Lower lobe of right lung (tissue), 2 donors: Measurements from ENCODE around the gene GLT6D1. TPM values are rescaled to one million over a fixed set of nuclear protein-coding genes. Genes with fewer than 3 reads are reported as not detected.
"Not testable (repeated sequence)": the region's sequence is repeated elsewhere in the genome, so short reads cannot be mapped to it uniquely, and the experiment has no call there.

Source experiments
- ATAC-seq, 2 donors: fragments of 200-7000 bp; cut with Tn5 transposase; one replicate each; pipeline ENCODE4 v1.9.1; 2020 to 2022; ENCODE audit warnings: mild to moderate bottlenecking in 2 of 2, moderate library complexity in 2 of 2
- DNase-seq: peaks from one replicate; pipeline ENCODE4 v3.0.0-alpha.2; 2020
- H3K27ac ChIP-seq: fragments of 200-600 bp; one replicate; pipeline ENCODE4 v1.8.0; 2022
- H3K27me3 ChIP-seq: fragments of 200-600 bp; one replicate; pipeline ENCODE4 v1.8.0; 2022; ENCODE audit warnings: low read depth
- H3K36me3 ChIP-seq: fragments of 200-600 bp; one replicate; pipeline ENCODE4 v1.8.0; 2022; ENCODE audit warnings: mild to moderate bottlenecking
- H3K4me1 ChIP-seq: fragments of 200-600 bp; one replicate; pipeline ENCODE4 v1.8.0; 2022
- H3K4me3 ChIP-seq: fragments of 200-600 bp; one replicate; pipeline ENCODE4 v1.8.0; 2022; ENCODE audit warnings: mild to moderate bottlenecking
- H3K9me3 ChIP-seq: fragments of 200-600 bp; one replicate; pipeline ENCODE4 v1.8.0; 2022
- intact Hi-C: fragments of 100-400 bp; cut with DNase I; formaldehyde crosslinking; loops from one replicate; pipeline ENCODE4 v1.11.0; 2022
- total RNA-seq: library from RNA; stranded (reverse); fragmentation: NEBNext Ultra II Directional; extraction: Animal tissue kit (Norgen Biotek cat#: 25700); gene quantifications from one replicate; pipeline ENCODE4 v1.2.1, GENCODE V29; 2021
- TF ChIP-seq, protein P1 (sequence below): fragments of 200-600 bp; IDR thresholded peaks from one replicate; pipeline ENCODE4 v1.8.0; 2022; ENCODE audit warnings: antibody characterized with exemption, mild to moderate bottlenecking
- donor health status: DM: no; HTN: yes; CAD: no; lungs with severe emphysema.

Gene GLT6D1
- total RNA-seq, 1 donor from 2014 or later = not detected

- no peaks in the 10 kb centered on the region for H3K27me3 ChIP-seq
- H3K36me3 ChIP-seq = no peaks in the 10 kb centered on the region
- H3K9me3 ChIP-seq = peaks cover 43% of the 10 kb centered on the region
- TF ChIP-seq, protein P1, sequence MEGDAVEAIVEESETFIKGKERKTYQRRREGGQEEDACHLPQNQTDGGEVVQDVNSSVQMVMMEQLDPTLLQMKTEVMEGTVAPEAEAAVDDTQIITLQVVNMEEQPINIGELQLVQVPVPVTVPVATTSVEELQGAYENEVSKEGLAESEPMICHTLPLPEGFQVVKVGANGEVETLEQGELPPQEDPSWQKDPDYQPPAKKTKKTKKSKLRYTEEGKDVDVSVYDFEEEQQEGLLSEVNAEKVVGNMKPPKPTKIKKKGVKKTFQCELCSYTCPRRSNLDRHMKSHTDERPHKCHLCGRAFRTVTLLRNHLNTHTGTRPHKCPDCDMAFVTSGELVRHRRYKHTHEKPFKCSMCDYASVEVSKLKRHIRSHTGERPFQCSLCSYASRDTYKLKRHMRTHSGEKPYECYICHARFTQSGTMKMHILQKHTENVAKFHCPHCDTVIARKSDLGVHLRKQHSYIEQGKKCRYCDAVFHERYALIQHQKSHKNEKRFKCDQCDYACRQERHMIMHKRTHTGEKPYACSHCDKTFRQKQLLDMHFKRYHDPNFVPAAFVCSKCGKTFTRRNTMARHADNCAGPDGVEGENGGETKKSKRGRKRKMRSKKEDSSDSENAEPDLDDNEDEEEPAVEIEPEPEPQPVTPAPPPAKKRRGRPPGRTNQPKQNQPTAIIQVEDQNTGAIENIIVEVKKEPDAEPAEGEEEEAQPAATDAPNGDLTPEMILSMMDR = no peak
- intact Hi-C loops = no loop called here
- no peak overlapping the region for H3K4me3 ChIP-seq
- H3K4me1 ChIP-seq = no peaks in the 10 kb centered on the region
- ATAC-seq (no peak), DNase-seq (no peak)
- no peak overlapping the region for H3K27ac ChIP-seq
Measured at GRCh38 chr9:135648494-135649410, 9.4 kb upstream of the GLT6D1 start.

GRCh38 chr9:135647884-135648283 is 8.5 kb upstream of the GLT6D1 start:
- H3K27ac ChIP-seq = no peak overlapping the region
- ATAC-seq (no peak), DNase-seq (no peak)
- no peaks in the 10 kb centered on the region for H3K4me1 ChIP-seq
- intact Hi-C loops = no loop called here
- H3K4me3 ChIP-seq = no peak overlapping the region
- H3K27me3 ChIP-seq = no peaks in the 10 kb centered on the region
- no peaks in the 10 kb centered on the region for H3K36me3 ChIP-seq
- TF ChIP-seq, protein P1 = no peak
- peaks cover 43% of the 10 kb centered on the region for H3K9me3 ChIP-seq

DNA sequence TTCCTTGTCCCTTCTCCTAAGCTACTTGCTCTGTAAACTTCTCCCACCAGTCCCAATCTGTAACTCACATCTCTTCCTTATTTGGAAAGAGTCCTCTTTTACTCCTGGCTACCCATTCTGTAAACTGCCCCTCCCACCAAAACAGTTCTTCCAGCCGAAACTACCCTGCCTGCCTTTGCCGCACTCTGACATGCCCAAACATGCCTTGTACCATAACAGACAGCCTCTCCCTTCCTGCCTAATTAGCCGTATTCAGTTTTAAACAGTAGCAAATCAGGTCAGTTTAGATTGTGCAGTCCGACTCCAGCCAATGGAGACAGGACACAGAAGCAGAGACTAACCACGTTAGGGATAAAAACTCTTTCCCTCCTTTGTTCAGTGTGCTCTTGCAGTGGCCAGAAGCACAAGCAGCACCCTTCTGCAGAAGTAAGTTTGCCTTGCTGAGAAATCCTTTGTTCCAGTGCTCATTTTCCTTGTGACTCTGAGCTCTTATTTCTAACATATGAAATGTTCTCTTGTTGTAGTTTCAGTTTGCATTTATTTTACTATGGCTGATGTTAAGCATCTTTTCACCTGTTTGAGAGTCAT is 5.4 kb upstream of the GLT6D1 start:
- intact Hi-C loops = no loop called here
- ATAC-seq = no peak

DNA sequence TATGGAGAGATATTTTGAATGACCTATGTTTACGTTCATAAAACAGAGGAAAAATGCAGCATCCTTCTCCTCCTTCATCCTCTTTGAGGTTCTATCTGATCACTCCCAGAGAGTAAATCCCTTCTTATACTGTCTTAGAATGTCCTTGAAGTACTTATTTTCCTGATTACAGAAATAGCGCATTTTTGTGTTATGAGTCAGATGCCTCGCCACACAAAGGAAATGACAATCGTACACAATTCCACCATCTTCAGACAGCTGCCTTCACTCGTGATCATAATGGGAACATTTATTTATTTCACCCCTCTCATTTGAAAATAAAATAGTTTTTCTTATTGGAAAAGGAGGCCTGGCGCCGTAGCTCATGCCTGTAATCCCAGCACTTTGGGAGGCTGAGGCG is 2.4 kb upstream of the GLT6D1 start:
- TF ChIP-seq, protein P1 = no peak
- Histone ChIP-seq H3K4me3 (no peak overlapping the region), H3K36me3 (no peaks in the 10 kb centered on the region), H3K4me1 (no peaks in the 10 kb centered on the region), H3K27ac (no peak overlapping the region), H3K9me3 (peaks cover 21% of the 10 kb centered on the region), H3K27me3 (peaks cover 7% of the 10 kb centered on the region)
- DNase-seq (no peak), ATAC-seq (no peak)
- intact Hi-C loops = no loop called here

More for the DNA sequence above, 5.4 kb upstream of the GLT6D1 start:
- H3K27me3 ChIP-seq = no peaks in the 10 kb centered on the region
- TF ChIP-seq, protein P1 = no peak
- H3K4me1 ChIP-seq = no peaks in the 10 kb centered on the region
- no peak for DNase-seq
- peaks cover 43% of the 10 kb centered on the region for H3K9me3 ChIP-seq
- no peaks in the 10 kb centered on the region for H3K36me3 ChIP-seq
- H3K4me3 ChIP-seq = no peak overlapping the region
- no peak overlapping the region for H3K27ac ChIP-seq

GRCh38 chr9:135641047-135641446 is 1.7 kb upstream of the GLT6D1 start:
- no peaks in the 10 kb centered on the region for H3K4me1 ChIP-seq
- no peak overlapping the region for H3K4me3 ChIP-seq
- intact Hi-C loops = no loop called here
- ATAC-seq (no peak), DNase-seq (no peak)
- H3K27me3 ChIP-seq = peaks cover 7% of the 10 kb centered on the region
- no peaks in the 10 kb centered on the region for H3K36me3 ChIP-seq
- peaks cover 17% of the 10 kb centered on the region for H3K9me3 ChIP-seq
- H3K27ac ChIP-seq = no peak overlapping the region
- TF ChIP-seq, protein P1 = no peak

GRCh38 chr9:135636930-135637530 is 2.3 kb downstream of the GLT6D1 start:
- H3K27me3 ChIP-seq = peaks cover 21% of the 10 kb centered on the region
- H3K27ac ChIP-seq, DNase-seq, H3K9me3 ChIP-seq, intact Hi-C loops, ATAC-seq, H3K36me3 ChIP-seq, H3K4me3 ChIP-seq, H3K4me1 ChIP-seq: not testable (repeated sequence)
